ENCODE results near the gene GAL. TPM values are rescaled to one million over a fixed set of nuclear protein-coding genes. Genes with fewer than 3 reads are reported as not detected.

GAL gene
- total and polyA plus RNA-seq, 10 donors, result not detected

- no peak for DNase-seq
- 87 to 92% (median 91%) methylated on average over 10 of the region's 10 CpGs for WGBS, 5 donors
These were observed 9.1 kb downstream of the GAL start for GRCh38 chr11:68693484-68693882.

GRCh38 chr11:68694431-68695297 lies 10.3 kb downstream of the GAL start:
- H3K27me3 ChIP-seq (replicated peaks in 1 of 7), result peaks cover 0 to 45% (median 0%) of the 10 kb centered on the region in 7 donors
- no peak overlapping the region for H3K4me3 ChIP-seq
- H3K27ac ChIP-seq, result no peak overlapping the region
- no peaks in the 10 kb centered on the region for H3K36me3 ChIP-seq
- peaks cover 0 to 41% (median 27%) of the 10 kb centered on the region in 8 donors for H3K9me3 ChIP-seq
- TF ChIP-seq, protein P1, sequence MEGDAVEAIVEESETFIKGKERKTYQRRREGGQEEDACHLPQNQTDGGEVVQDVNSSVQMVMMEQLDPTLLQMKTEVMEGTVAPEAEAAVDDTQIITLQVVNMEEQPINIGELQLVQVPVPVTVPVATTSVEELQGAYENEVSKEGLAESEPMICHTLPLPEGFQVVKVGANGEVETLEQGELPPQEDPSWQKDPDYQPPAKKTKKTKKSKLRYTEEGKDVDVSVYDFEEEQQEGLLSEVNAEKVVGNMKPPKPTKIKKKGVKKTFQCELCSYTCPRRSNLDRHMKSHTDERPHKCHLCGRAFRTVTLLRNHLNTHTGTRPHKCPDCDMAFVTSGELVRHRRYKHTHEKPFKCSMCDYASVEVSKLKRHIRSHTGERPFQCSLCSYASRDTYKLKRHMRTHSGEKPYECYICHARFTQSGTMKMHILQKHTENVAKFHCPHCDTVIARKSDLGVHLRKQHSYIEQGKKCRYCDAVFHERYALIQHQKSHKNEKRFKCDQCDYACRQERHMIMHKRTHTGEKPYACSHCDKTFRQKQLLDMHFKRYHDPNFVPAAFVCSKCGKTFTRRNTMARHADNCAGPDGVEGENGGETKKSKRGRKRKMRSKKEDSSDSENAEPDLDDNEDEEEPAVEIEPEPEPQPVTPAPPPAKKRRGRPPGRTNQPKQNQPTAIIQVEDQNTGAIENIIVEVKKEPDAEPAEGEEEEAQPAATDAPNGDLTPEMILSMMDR (IDR thresholded peaks at IDR 0.05 in 8 of 11, conservative IDR thresholded peaks at IDR 0.05 in 3 of 11), result no peak
- TF ChIP-seq POLR2AphosphoS5 (IDR thresholded peaks at IDR 0.05) (no peak), POLR2A (IDR thresholded peaks at IDR 0.05) (no peak)
- WGBS, 5 donors, result 72 to 86% (median 80%) methylated on average over 5 of the region's 5 CpGs
- no peak for DNase-seq
- peaks cover 0 to 10% (median 0%) of the 10 kb centered on the region in 6 donors for H3K4me1 ChIP-seq
- intact Hi-C loops (cut with DNase I; ENCODE audit: low total_unique reads), result no loop called here

More at GRCh38 chr11:68693484-68693882, 9.1 kb downstream of the GAL start:
- TF ChIP-seq, protein P1 (IDR thresholded peaks at IDR 0.05 in 8 of 11, conservative IDR thresholded peaks at IDR 0.05 in 3 of 11), result no peak
- no peak for TF ChIP-seq POLR2AphosphoS5 (IDR thresholded peaks at IDR 0.05)
- TF ChIP-seq POLR2A (IDR thresholded peaks at IDR 0.05), result no peak
- H3K9me3 ChIP-seq, result peaks cover 0 to 32% (median 24%) of the 10 kb centered on the region in 8 donors
- H3K4me1 ChIP-seq, result peaks cover 0 to 10% (median 0%) of the 10 kb centered on the region in 6 donors
- peaks cover 0 to 50% (median 0%) of the 10 kb centered on the region in 7 donors for H3K27me3 ChIP-seq (replicated peaks in 1 of 7)
- no peak overlapping the region for H3K27ac ChIP-seq
- H3K36me3 ChIP-seq, result no peaks in the 10 kb centered on the region
- intact Hi-C loops (cut with DNase I; ENCODE audit: low total_unique reads), result no loop called here
- no peak overlapping the region for H3K4me3 ChIP-seq

DNA sequence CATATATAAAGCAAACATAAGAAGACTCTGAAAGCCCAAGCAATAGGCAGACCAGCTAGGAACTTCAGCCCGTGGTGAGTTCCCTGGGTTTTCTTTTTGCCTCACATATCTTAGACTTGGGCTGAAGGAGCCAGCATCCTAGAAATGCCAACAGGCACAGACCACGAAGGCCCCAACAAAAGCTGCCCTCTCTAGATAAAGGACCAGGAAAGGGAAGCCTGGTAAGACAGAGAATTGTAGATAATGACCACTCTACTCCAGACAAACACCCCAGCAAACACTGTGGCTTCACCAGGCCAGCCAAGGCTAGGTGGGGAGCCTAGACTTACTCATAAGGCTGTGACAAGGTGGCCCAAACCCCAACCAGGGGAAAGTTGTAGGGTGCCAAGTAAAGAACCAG lies 11.2 kb downstream of the GAL start:
- no peak for DNase-seq
- peaks cover 0 to 3% (median 0%) of the 10 kb centered on the region in 6 donors for H3K4me1 ChIP-seq
- intact Hi-C loops (cut with DNase I; ENCODE audit: low total_unique reads), result no loop called here
- 32 to 70% (median 40%) methylated on average over 2 of the region's 2 CpGs for WGBS, 5 donors
- no peak overlapping the region for H3K27ac ChIP-seq
- TF ChIP-seq POLR2AphosphoS5 (IDR thresholded peaks at IDR 0.05), result no peak
- no peak for TF ChIP-seq POLR2A (IDR thresholded peaks at IDR 0.05)
- TF ChIP-seq, protein P1 (IDR thresholded peaks at IDR 0.05 in 8 of 11, conservative IDR thresholded peaks at IDR 0.05 in 3 of 11), result no peak
- peaks cover 0 to 46% (median 0%) of the 10 kb centered on the region in 7 donors for H3K27me3 ChIP-seq (replicated peaks in 1 of 7)
- H3K4me3 ChIP-seq, result no peak overlapping the region
- peaks cover 0 to 41% (median 27%) of the 10 kb centered on the region in 8 donors for H3K9me3 ChIP-seq
- no peaks in the 10 kb centered on the region for H3K36me3 ChIP-seq

GRCh38 chr11:68698993-68699392 lies 14.6 kb downstream of the GAL start:
- no peak overlapping the region for H3K27ac ChIP-seq
- TF ChIP-seq POLR2AphosphoS5 (IDR thresholded peaks at IDR 0.05) (no peak), POLR2A (IDR thresholded peaks at IDR 0.05) (no peak)
- TF ChIP-seq, protein P1 (IDR thresholded peaks at IDR 0.05 in 8 of 11, conservative IDR thresholded peaks at IDR 0.05 in 3 of 11), result no peak
- H3K4me3 ChIP-seq, result no peak overlapping the region
- WGBS, 5 donors, result 86 to 98% (median 96%) methylated on average over 2 of the region's 2 CpGs
- H3K4me1 ChIP-seq, result no peaks in the 10 kb centered on the region
- peaks cover 0 to 27% (median 0%) of the 10 kb centered on the region in 7 donors for H3K27me3 ChIP-seq (replicated peaks in 1 of 7)
- no peak for DNase-seq
- H3K36me3 ChIP-seq, result no peaks in the 10 kb centered on the region
- peaks cover 0 to 41% (median 27%) of the 10 kb centered on the region in 8 donors for H3K9me3 ChIP-seq
- intact Hi-C loops (cut with DNase I; ENCODE audit: low total_unique reads), result no loop called here
